ENCODE measurements around the gene GTF2H4. TPM values are rescaled to one million over a fixed set of nuclear protein-coding genes. Genes with fewer than 3 reads are reported as not detected.

GTF2H4 gene
- total and polyA plus RNA-seq, 10 of the 15 experiments (the other 5 are each of a cell fraction or from before 2014, with no cell fraction given), result 1.1 to 43.8 (median 18.9) TPM

- FAIRE-seq, result no peak
- no peaks in the 10 kb centered on the region for H3K9me3 ChIP-seq (replicated peaks; ENCODE audit: control insufficient read depth, insufficient read depth, low read length)
- no peaks in the 10 kb centered on the region for H3K79me2 ChIP-seq (ENCODE audit: control insufficient read depth, insufficient read depth, low read length)
- 39% methylated on average over 6 of the region's 8 CpGs for WGBS (ENCODE audit: insufficient coverage, insufficient replicate concordance, low lambda C conversion rate, missing lambda C conversion rate)
- no peaks in the 10 kb centered on the region for H3K4me1 ChIP-seq (ENCODE audit: control insufficient read depth, insufficient read depth, low read length)
- 0 out of 4 replicates have a peak, but pooled peaks cover 0 to 2% of the 10 kb centered on the region in 2 experiments for H3K27me3 ChIP-seq (replicated peaks in 1 of 2; ENCODE audit: control insufficient read depth in 2 of 2, insufficient read depth in 2 of 2, low read length in 1 of 2)
- H2AFZ ChIP-seq (ENCODE audit: control insufficient read depth, low read depth, low read length), result no peak overlapping the region
- ATAC-seq, result no peak
- TF ChIP-seq PKNOX1 (IDR thresholded peaks at IDR 0.05) (no peak), POLR2AphosphoS5 (IDR thresholded peaks at IDR 0.05; ENCODE audit: low read length) (no peak), ZNF24 (IDR thresholded peaks at IDR 0.05) (no peak), ZNF687 (IDR thresholded peaks at IDR 0.05) (no peak), ASH2L (IDR thresholded peaks at IDR 0.05; ENCODE audit: borderline replicate concordance, low read depth) (no peak), RBBP5 (conservative IDR thresholded peaks at IDR 0.05) (no peak), IRF4 (IDR thresholded peaks at IDR 0.05; ENCODE audit: low read depth, low read length) (no peak), TBL1XR1 (IDR thresholded peaks at IDR 0.05; ENCODE audit: low read depth, low read length) (no peak), SKIL (IDR thresholded peaks at IDR 0.05; ENCODE audit: low read depth, poor library complexity, severe bottlenecking) (no peak), KDM1A (IDR thresholded peaks at IDR 0.05; ENCODE audit: borderline replicate concordance) (no peak)
- ChIA-PET CTCF (interaction anchor here (0.9 kb wide), 1 partner anchor 16 kb away, joined by 3 read pairs; no protein-coding TSS in a partner anchor), SMC1A (ENCODE audit: uncharacterized antibody, unreplicated experiment) (interaction anchor here (0.6 kb wide), 1 partner anchor 203 kb away, joined by 3 read pairs; no protein-coding TSS in a partner anchor), POLR2A (interaction anchor here (0.6 kb wide), 1 partner anchor 1345 kb away, joined by 3 read pairs; no protein-coding TSS in a partner anchor), RAD21 (ENCODE audit: unreplicated experiment) (no interaction called here)
- DNase-seq (ENCODE audit: low read depth, low spot score), result no peak
- H3K4me3 ChIP-seq, result no peak overlapping the region
- no peak overlapping the region for H3K27ac ChIP-seq (ENCODE audit: control insufficient read depth, insufficient read depth)
- no TSS peak for BruUV-seq (replicated peaks)
- intact Hi-C loops (cut with micrococcal nuclease; ENCODE audit: unreplicated experiment), result no loop called here
- peaks cover 3 to 5% of the 10 kb centered on the region in 2 experiments; a peak in 3 of 4 replicates for H3K36me3 ChIP-seq (ENCODE audit: control insufficient read depth in 2 of 2, insufficient read depth in 2 of 2, low read length in 1 of 2)
- H3K9ac ChIP-seq (ENCODE audit: control insufficient read depth, insufficient read depth, low read length), result no peak overlapping the region
- H4K20me1 ChIP-seq (ENCODE audit: control insufficient read depth, insufficient read depth), result no peaks in the 10 kb centered on the region
- H3K4me2 ChIP-seq (ENCODE audit: control insufficient read depth, insufficient read depth), result no peak overlapping the region
- in situ Hi-C loops (cut with MboI), result no loop called here
Measured at GRCh38 chr6:30931272-30931671, 23.3 kb downstream of the GTF2H4 start.
